Activated CD4-positive, alpha-beta T cell treated with anti-CD3 and anti-CD28 coated beads for 48 hours (primary cell): Measurements from ENCODE around the gene SBK3.
A peak's percentile ranks its signal among the peaks of the same experiment; 100 is the strongest.
"Not testable (repeated sequence)": the region's sequence is repeated elsewhere in the genome, so short reads cannot be mapped to it uniquely, and the experiment has no call there.

Source experiments
- DNase-seq: peaks from one replicate; pipeline ENCODE4 v3.0.0-alpha.2; 2020

Gene SBK3

GRCh38 chr19:55539090-55539984 lies 6.0 kb downstream of the SBK3 start:
- DNase-seq: no peak

- DNase-seq: no peak
Observed at GRCh38 chr19:55538132-55538531, 7.2 kb downstream of the SBK3 start.

GRCh38 chr19:55537741-55538111 lies 7.6 kb downstream of the SBK3 start:
- DNase-seq: no peak

- DNase-seq: no peak
Observed at GRCh38 chr19:55536951-55537740, 8.2 kb downstream of the SBK3 start, which contains the start of gene SBK2. TSS of gene SBK2 (minus strand) at chr19:55537133. CDS start at chr19:55536294, 839 bp downstream.

GRCh38 chr19:55536366-55536765 lies 9.0 kb downstream of the SBK3 start:
- no peak for DNase-seq

- DNase-seq: no peak
Observed at GRCh38 chr19:55535965-55536350, 9.4 kb downstream of the SBK3 start.

GRCh38 chr19:55535173-55535964 lies 10.0 kb downstream of the SBK3 start:
- DNase-seq: no peak

DNA sequence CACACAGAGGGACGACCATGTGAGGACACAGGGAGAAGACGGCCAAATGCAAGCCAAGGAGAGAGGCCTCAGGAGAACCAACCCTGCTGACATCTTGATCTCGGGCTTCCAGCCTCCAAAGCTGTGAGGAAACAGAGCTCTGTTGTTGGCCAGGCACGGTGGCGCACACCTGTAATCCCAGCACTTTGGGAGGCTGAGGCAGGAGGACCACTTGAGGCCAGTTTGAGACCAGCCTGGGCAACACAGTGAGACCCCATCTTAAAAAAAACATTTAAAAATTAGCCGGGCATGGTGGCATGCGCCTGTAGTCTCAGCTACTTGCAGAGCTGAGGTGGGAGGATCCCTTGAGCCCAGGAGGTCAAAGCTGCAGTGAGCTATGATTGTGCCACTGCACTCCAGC lies 11.1 kb downstream of the SBK3 start:
- not testable (repeated sequence) for DNase-seq

DNA sequence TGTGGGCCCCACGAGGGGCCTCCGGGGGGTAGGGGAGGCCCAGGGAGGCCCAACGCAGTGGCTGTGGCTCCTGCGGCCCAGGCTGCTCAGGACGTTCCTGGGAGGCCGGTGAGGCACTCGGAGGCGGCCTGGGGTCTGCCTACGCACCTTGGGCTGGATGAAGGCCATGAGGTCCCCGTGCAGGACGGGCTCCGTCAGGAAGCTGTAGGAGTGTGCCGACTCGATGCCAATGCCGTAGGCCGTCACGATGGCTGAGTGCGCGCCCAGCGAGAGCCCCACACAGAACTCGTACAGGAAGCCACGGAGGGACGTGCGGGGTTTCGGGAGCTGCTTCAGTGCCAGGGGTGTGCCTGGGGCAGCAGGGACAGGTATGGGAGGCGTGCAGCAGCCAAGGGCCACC lies 14.3 kb downstream of the SBK3 start:
- no peak for DNase-seq

GRCh38 chr19:55529636-55530234 lies 15.6 kb downstream of the SBK3 start:
- no peak for DNase-seq

DNA sequence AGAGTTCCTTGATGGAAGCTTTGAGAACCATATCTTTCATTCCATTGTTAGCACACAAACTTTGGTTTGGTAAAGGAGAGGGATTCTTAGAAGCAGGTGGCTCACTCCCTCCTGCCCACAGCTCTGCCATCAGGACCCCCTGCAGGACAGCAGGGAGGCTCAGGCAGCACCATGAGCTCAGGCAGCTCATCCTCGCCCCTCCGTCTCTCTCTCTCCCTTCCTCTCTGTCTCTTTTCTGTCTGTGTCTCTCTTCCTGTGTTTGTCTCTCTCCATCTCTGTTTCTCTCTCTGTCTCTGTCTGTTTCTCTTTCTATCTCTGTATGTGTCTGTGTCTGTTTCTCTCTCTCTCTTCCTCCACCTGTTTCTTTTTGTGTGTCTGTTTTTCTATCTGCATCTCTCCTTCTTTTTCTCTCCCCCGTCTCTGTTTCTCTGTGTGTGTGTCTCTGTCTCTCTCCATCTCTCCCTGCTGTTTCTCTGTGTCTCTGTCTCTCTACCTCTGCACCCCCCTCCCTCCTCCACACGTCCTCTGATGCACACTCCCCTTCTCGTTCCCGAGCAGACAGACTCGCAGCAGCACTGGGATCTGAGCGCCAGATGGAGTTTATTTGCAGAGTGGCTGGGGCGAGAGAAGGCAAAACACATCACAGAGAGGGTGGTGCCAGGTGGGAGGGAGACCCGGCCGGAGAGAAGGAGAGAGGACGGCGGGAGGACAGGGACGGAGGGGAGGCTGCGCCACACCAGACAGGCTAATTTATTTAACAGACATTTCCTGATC lies 17.1 kb downstream of the SBK3 start:
- DNase-seq: no peak

DNA sequence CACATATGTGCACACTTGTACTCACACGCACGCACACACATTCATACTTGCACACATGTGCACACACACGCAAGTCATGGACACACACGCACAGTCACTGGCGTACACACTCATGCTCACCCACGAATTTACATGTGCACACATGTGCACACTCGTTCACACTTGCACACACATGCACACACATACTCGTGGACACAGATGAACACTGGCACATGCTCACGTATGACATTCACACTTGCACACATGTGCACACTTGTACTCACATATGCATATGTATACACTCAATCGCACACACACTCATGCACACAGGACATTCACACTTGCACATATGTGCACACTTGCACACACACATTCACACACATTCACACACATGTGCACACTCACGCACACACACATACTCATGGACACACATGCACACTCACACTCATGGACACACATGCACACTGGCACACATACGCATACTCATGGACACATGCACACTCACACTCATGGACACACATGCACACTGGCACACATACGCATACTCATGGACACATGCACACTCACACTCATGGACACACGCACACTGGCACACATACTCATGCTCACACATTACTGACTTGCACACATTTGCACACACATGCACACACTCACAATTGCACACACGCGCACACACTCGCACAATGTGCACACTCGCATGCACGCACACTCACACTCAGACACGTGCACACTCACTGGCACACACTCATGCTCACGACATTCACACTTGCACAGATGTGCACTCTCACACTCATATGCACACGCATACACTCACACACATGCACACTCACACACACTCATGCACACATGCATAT lies 17.9 kb downstream of the SBK3 start:
- no peak for DNase-seq

GRCh38 chr19:55526216-55527196 lies 18.8 kb downstream of the SBK3 start:
- DNase-seq: no peak

- DNase-seq: no peak
Observed at GRCh38 chr19:55525289-55526101, 19.8 kb downstream of the SBK3 start.

- no peak for DNase-seq
Observed at GRCh38 chr19:55520691-55521292, 24.6 kb downstream of the SBK3 start.

DNA sequence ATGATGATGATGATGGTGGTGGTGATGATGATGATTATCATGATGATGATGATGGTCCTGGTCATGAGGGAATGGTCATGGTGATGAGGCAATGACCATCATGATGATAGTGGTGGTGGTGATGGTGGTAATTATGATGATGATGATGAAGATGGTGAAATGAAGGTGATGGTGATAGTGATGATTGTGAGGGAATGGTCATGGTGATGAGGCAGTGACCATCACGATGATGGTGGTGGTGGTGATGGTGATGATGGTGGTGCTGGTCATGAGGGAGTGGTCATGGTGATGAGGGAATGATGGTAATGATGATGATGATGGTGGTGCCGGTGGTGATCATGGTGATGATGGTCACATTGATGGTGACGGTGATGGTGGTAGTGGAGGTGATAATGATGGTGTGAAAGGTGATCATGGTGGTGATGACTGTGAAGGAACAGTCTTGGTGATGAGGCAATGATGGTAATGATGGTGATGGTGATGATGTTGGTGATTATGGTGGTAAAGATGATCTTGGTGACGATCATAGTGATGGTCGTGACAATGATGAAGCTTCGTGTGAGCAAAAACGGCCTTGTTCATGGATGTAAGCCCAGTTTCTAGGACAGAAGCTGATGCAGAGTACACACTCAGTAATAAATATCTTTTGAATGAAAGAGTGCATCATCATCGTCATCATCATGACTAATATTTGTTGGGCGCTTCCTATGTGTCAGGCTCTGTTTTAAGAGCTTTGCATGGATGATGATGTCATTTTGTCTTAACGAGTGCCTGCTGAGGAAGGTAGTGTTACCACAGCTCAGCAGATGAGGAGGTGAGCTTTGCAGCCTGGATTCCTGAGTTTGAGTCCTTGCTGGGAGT lies 25.7 kb downstream of the SBK3 start:
- DNase-seq: no peak

GRCh38 chr19:55516878-55517620 lies 28.3 kb downstream of the SBK3 start:
- peak; percentile 94 for DNase-seq
